Endometrium (tissue), 2 donors: ENCODE measurements around the gene GPR26.

Experiments
- FAIRE-seq: peaks from 2 replicates; lab custom pipeline; 2012; peaks lifted over from hg19 to GRCh38; lab: Jason Lieb, UNC
- donor health status: control.
- donor health status: control.

Gene GPR26

DNA sequence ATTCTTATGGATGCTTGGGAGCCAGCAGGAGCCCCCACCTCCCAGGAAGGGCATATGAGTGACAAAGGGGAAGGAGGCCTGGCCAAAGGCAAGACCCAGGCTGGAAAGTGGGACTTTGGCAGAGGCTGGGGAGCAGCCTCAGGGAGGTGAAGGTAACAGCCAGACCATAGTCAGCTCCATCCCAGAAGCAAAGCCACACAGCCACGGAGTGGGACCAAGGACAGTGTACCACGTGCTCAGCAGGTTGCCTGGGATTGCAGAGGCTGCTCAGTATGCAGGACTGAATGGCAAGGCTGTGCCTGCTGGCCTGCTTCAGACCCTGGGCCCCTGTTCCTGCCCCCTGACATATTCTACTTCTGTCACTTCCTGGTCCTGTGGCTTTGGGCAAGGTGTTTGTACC lies 17.6 kb upstream of the GPR26 start:
- FAIRE-seq, result no peak

DNA sequence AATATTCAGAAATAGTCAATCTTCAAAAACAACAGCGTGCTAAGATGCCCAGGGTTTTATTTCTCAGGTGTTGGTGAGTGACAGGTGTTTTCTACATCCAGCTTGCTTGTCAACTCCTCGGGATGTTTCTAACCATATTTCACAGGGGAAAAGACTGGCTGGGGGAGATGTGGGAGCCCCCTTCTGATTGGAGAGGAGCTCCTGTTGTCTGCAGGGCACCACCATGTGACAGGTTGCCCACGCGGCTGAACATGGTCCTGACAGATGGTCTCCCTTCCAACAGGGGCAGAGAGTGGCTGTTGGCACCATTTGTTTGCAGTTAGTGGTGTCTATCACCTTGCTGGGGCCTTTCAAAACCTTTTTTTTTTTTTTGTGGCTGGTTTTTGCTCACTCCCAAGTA lies 16.5 kb upstream of the GPR26 start:
- no peak for FAIRE-seq

DNA sequence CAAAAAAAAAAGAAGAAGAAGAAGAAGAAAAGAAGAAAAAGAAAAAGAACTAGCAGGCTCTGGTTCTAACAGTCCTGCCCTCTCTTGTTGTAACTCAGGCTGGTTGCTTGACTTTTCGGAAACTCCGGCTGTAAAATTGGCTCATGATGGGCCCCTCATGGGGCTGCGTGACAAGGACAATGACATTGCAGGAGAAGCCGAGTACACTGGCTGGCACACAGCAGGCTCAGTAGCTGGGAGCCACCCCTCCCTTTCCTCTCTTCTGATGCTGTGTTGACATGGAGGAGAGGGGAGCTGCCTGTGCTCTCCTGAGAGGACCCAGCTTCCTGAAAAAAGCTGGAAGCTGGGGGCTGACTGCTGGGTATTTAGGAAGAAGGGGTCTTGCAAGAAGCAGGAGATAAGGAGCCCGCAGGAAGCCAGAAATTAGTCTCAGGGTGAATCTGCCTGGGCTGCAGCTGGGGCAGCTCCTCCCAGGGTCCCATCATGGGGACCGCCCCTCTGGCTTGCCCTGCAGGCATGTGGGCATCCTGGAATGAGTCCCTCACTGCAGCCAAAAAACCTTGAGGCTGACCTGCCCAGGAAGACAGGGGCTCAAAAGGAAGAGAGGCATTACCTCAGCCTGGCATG lies 14.6 kb upstream of the GPR26 start:
- FAIRE-seq, result no peak

- FAIRE-seq, result no peak
These were observed 10.4 kb upstream of the GPR26 start for GRCh38 chr10:123655751-123656150.

GRCh38 chr10:123663522-123663921 lies 2.6 kb upstream of the GPR26 start:
- no peak for FAIRE-seq

DNA sequence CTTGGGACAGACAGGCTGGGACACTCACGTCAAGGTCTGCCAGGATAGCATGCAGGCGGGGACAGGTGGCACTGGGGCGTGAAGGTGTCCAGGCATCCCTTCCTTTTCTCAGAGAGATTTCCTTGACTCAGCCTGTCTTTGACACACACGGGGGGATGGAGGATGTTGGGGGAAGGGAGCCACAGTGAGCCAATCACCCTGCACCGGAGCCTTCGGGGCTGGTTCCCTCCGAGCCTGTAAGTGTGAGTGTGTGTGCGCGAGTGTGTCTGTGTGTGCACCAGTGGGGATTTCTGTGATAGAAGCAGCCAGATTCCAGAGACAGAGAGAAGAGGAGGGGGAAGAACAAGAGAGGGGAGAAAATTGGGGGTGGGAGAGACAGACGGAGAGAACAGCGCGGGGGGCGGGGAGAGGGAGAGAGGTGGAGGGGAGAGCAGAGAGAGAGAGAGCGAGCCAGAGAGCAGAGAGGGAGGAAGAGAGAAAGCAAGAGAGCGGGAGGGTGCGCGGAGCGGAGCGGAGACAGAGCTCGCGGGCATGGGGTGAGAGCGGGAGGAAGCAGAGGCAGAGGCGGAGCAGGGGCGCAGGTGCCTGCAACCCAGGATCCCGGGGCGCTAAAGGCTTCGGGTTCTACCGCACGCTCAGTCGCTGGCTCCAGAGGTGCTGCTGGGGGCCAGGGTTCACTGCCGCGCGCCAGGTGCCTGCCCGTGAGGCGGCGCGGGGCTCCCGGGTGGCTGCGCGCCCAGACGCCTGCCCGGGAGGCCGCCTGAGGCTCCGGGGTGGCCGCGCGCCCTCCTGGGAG lies 466 bp upstream of the GPR26 start:
- FAIRE-seq, result no peak

- FAIRE-seq, result no peak
These were observed 3.7 kb downstream of the GPR26 start for GRCh38 chr10:123669886-123670285.

- FAIRE-seq, result no peak
These were observed 7.0 kb downstream of the GPR26 start for GRCh38 chr10:123673198-123673597.

GRCh38 chr10:123674741-123675140 lies 8.6 kb downstream of the GPR26 start:
- no peak for FAIRE-seq

- no peak for FAIRE-seq
These were observed 9.7 kb downstream of the GPR26 start for GRCh38 chr10:123675811-123676210.

GRCh38 chr10:123677556-123677955 lies 11.4 kb downstream of the GPR26 start:
- FAIRE-seq, result no peak

DNA sequence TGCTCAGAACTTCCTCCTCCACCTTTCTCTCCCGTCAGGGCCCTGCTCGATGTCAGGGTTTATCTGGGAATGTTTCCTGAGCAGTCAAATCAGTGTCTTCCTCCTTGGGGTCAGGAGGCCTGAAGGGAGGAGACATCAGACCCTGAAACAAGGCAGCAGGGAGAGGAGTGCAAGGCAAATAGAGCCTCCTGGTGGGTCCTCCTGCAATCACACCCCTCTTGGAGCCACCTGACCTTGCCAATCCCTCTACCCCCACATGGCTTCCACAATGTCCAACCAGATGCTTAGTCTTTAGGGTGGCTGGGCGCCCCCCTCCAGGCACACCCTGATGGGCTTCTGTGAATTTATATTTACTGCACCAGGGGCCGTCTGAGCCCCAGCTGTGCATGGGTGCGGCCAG lies 12.2 kb downstream of the GPR26 start:
- FAIRE-seq, result no peak

- no peak for FAIRE-seq
These were observed 15.1 kb downstream of the GPR26 start for GRCh38 chr10:123681285-123681684.

DNA sequence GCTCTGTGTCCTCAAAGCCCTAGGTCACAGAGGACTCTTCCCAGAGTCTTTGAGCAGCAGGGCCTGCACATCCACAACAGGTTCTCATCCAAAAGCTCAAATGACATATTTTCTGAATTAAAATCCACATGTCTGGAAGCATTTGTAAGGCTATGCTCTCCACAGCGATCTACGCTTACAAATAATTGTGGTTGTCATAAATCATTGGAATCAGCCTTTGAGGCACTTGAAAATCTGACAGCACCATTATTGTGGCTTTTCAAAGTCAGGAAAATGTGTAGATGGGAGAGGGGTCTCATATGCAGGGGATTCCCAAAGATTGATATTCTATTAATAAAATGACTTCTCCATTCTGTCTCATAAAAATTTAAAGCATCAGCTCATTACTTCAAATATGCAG lies 16.3 kb downstream of the GPR26 start:
- no peak for FAIRE-seq

GRCh38 chr10:123683459-123683858 lies 17.3 kb downstream of the GPR26 start:
- no peak for FAIRE-seq

DNA sequence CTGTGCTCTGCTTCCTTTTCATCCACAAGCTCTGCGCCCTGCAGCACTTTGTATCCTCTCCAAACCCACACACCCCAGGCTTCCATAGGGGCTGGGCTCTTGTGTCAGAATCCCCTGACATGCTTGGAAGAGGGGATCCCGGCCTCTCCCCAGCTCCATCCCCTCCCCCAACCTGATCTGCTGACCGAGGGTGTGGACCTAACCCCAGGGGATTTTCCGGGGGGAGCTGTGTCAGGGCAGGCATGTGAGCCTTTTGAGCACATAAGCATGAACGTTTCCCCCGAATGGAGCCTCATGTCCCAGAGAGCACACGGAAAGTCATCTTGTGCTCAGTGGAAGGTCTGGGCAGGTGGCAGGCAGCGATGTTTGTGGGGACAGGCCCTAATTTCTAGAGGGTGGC lies 17.7 kb downstream of the GPR26 start:
- FAIRE-seq, result no peak

GRCh38 chr10:123685260-123685659 lies 19.1 kb downstream of the GPR26 start:
- FAIRE-seq, result no peak

GRCh38 chr10:123687758-123688157 lies 21.6 kb downstream of the GPR26 start:
- no peak for FAIRE-seq

GRCh38 chr10:123689880-123690279 lies 23.7 kb downstream of the GPR26 start:
- no peak for FAIRE-seq

DNA sequence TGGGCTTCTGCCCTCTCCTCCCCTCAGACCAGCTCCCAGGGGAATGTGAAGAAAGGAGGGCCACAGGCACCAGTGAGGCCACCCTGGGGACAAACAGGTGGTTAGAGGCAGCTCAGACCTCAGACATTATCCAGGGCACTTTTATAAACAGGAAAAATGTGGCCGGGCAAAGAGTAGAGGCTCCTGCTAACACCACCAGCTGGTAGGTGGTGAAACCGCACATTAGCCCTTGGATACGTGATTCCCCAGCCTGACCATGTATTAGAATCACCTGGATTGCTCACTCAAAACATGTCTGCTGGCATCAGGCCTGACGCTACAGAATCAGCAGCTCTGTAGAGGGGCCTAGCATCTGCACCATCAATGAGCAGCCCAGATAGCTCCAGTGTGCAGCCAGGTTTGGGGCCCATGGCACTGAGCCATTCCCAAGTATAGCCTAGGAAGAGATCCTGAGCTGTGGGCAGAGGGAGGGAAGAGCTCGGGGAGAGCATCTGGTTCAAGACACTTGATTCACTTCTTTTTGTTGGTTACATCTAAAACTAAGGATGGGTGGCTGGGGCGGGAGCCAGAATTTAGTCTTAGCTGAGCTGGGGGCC lies 37.1 kb downstream of the GPR26 start:
- no peak for FAIRE-seq

- no peak for FAIRE-seq
These were observed 37.9 kb downstream of the GPR26 start for GRCh38 chr10:123704076-123704475.

DNA sequence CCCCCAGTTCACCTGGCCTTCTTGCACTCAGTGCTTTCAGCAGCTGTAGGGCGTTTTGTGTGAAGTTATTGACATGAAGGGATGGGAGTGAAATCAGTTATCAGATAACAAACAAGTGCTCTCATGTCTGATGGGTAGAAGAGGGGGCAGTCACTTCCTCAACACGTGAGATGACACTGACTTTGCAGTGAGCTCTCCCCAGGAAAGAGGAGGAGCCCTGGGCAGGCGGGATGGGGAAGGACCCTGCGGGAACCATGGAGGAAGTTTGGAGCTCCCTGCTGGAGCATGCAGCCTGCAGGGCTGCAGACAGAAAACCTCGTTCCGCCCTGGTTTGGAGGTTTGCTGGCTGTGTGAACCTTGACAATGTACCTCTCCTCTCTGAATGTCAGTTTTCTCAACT lies 38.7 kb downstream of the GPR26 start:
- no peak for FAIRE-seq

GRCh38 chr10:123706236-123706635 lies 40.1 kb downstream of the GPR26 start:
- no peak for FAIRE-seq

GRCh38 chr10:123715546-123715945 lies 49.4 kb downstream of the GPR26 start:
- no peak for FAIRE-seq
